Measurements from ENCODE around the gene VIL1.

- TF ChIP-seq CTCF (IDR thresholded peaks at IDR 0.05; ENCODE audit: low read length) (no peak), EZH2 (optimal IDR thresholded peaks at IDR 0.05; ENCODE audit: low read depth, low read length) (no peak), EZH2phosphoT487 (IDR thresholded peaks at IDR 0.05; ENCODE audit: low read length) (no peak)
Observed at GRCh38 chr2:218395456-218395825, 23.5 kb upstream of the VIL1 start.

Data from MM.1S (cell line).